Thoracic aorta (tissue), 2 donors: ENCODE results near the gene MRAP. TPM values are rescaled to one million over a fixed set of nuclear protein-coding genes. Genes with fewer than 3 reads are reported as not detected.

Source experiments
- ATAC-seq: fragments of 150-250 bp; one replicate; pipeline ENCODE4 v1.8.0; 2017; ENCODE audit warnings: low read depth; ENCODE audit not compliant: insufficient number of reproducible peaks, low FRiP score
- DNase-seq: peaks from one replicate; pipeline ENCODE4 v3.0.0-alpha.2; 2020; ENCODE audit warnings: low spot score
- H3K27ac ChIP-seq, 2 donors: fragments of 200-600 bp; sonication (generic); 1 replicate in 1 of 2; 2 replicates in 1 of 2; pipeline ENCODE4 v1.5.1; 2016; ENCODE audit warnings: mild to moderate bottlenecking in 2 of 2, moderate library complexity in 2 of 2
- H3K27me3 ChIP-seq: fragments of 200-600 bp; sonication (generic); replicated peaks from 2 replicates; pipeline ENCODE4 v1.6.0; 2016; ENCODE audit warnings: mild to moderate bottlenecking; ENCODE audit not compliant: insufficient read depth
- H3K36me3 ChIP-seq: fragments of 200-600 bp; sonication (generic); one replicate; pipeline ENCODE4 v1.5.1; 2016
- H3K4me1 ChIP-seq, 2 donors: fragments of 200-600 bp; sonication (generic); 1 replicate in 1 of 2; 2 replicates in 1 of 2; pipeline versions ENCODE4 v1.5.1 to v1.6.0; 2016; ENCODE audit warnings: low read depth in 2 of 2, mild to moderate bottlenecking in 1 of 2; ENCODE audit not compliant: control insufficient read depth in 1 of 2
- H3K4me3 ChIP-seq: fragments of 200-600 bp; sonication (generic); 2 replicates; pipeline ENCODE4 v1.5.1; 2016; ENCODE audit warnings: mild to moderate bottlenecking
- H3K9me3 ChIP-seq: fragments of 200-600 bp; sonication (generic); 2 replicates; pipeline ENCODE4 v1.5.1; 2016
- CTCF ChIP-seq: fragments of 200-600 bp; sonication (generic); IDR thresholded peaks from one replicate; pipeline ENCODE4 v1.5.1; 2019; ENCODE audit warnings: antibody characterized with exemption
- total RNA-seq, 2 donors: library from RNA; depleted of rRNA; stranded (reverse); fragments of >200 nt; gene quantifications; one replicate each; pipeline versions ENCODE4 v1.1.0 to v1.2.3, GENCODE V29; 2016

The MRAP gene
- total RNA-seq, 2 donors from 2014 or later: not detected

GRCh38 chr21:32351428-32351827 is 52.8 kb downstream of the MRAP start:
- no peaks in the 10 kb centered on the region for H3K4me1 ChIP-seq
- DNase-seq: no peak
- H3K27me3 ChIP-seq: no peaks in the 10 kb centered on the region
- ATAC-seq: no peak
- no peaks in the 10 kb centered on the region for H3K9me3 ChIP-seq
- no peak for TF ChIP-seq CTCF
- no peak overlapping the region for H3K27ac ChIP-seq
- H3K4me3 ChIP-seq: no peak overlapping the region
- H3K36me3 ChIP-seq: peaks cover 97% of the 10 kb centered on the region

- H3K27ac ChIP-seq: no peak overlapping the region
- no peaks in the 10 kb centered on the region for H3K4me1 ChIP-seq
- no peak for TF ChIP-seq CTCF
- DNase-seq (no peak), ATAC-seq (no peak)
- H3K4me3 ChIP-seq: no peak overlapping the region
- no peaks in the 10 kb centered on the region for H3K9me3 ChIP-seq
- H3K27me3 ChIP-seq: no peaks in the 10 kb centered on the region
- H3K36me3 ChIP-seq: peaks cover 94% of the 10 kb centered on the region
Measured at GRCh38 chr21:32352526-32352925, 53.9 kb downstream of the MRAP start.

- no peak for DNase-seq
- TF ChIP-seq CTCF: no peak
- no peak for ATAC-seq
Measured at GRCh38 chr21:32353002-32353711, 54.5 kb downstream of the MRAP start.

GRCh38 chr21:32356874-32357395 is 58.3 kb downstream of the MRAP start:
- H3K4me1 ChIP-seq: no peaks in the 10 kb centered on the region
- H3K36me3 ChIP-seq: peaks cover 88% of the 10 kb centered on the region
- H3K27ac ChIP-seq: no peak overlapping the region
- H3K4me3 ChIP-seq: no peak overlapping the region
- no peak for TF ChIP-seq CTCF
- no peaks in the 10 kb centered on the region for H3K9me3 ChIP-seq
- no peak for ATAC-seq
- no peak for DNase-seq
- no peaks in the 10 kb centered on the region for H3K27me3 ChIP-seq

More at GRCh38 chr21:32353002-32353711, 54.5 kb downstream of the MRAP start:
- H3K36me3 ChIP-seq: peaks cover 92% of the 10 kb centered on the region
- no peaks in the 10 kb centered on the region for H3K27me3 ChIP-seq
- no peaks in the 10 kb centered on the region for H3K4me1 ChIP-seq
- H3K4me3 ChIP-seq: no peak overlapping the region
- H3K9me3 ChIP-seq: no peaks in the 10 kb centered on the region
- H3K27ac ChIP-seq: no peak overlapping the region

GRCh38 chr21:32359719-32360260 is 61.1 kb downstream of the MRAP start:
- no peaks in the 10 kb centered on the region for H3K27me3 ChIP-seq
- DNase-seq: no peak
- ATAC-seq: no peak
- no peak for TF ChIP-seq CTCF
- peaks cover 5 to 13% of the 10 kb centered on the region in 2 donors for H3K4me1 ChIP-seq
- no peak overlapping the region for H3K27ac ChIP-seq
- H3K36me3 ChIP-seq: peaks cover 87% of the 10 kb centered on the region
- H3K4me3 ChIP-seq: no peak overlapping the region
- H3K9me3 ChIP-seq: no peaks in the 10 kb centered on the region
